ENCODE data around the gene GATD1.

Gene GATD1

DNA sequence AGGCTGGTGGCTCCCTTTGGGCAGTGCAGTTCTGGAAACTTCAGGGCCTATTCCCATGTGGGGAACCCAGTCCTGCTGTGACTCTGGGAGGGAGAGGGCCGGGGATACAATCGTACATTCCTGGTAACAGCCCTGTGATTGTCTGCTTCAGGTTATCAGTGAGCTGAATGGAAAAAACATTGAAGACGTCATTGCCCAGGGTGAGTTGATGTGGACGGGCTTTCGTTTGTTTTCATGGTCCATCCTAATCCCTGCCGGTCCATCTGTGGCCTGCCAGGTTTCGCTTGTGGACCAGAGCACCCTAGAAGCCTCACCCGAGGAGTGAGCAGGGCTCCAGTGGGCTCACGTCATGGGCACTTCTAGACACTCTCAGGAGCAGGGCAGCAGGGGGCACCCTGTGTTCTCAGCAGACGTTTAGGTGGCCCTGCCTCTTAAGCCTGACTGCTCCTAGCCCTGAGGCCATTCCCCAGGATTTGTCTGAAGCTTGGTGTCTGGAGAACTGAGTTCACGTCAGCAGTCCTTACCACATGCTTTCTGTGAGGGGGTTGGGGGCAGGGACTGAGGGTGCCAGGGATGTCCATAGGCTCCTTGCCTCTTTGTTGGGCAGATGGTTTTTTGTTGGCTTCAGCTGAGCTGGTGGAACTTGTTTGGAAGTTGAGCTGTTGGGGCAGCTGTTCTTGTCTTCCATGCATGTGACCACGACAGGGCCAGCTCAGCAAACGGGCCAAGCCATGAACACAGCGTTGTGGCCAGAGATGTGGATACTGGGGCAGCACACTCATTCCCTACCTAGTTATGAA, 34.4 kb upstream of the GATD1 start:
- no peak for DNase-seq (ENCODE audit: insufficient read length, low spot score)
- TF ChIP-seq, protein P1, sequence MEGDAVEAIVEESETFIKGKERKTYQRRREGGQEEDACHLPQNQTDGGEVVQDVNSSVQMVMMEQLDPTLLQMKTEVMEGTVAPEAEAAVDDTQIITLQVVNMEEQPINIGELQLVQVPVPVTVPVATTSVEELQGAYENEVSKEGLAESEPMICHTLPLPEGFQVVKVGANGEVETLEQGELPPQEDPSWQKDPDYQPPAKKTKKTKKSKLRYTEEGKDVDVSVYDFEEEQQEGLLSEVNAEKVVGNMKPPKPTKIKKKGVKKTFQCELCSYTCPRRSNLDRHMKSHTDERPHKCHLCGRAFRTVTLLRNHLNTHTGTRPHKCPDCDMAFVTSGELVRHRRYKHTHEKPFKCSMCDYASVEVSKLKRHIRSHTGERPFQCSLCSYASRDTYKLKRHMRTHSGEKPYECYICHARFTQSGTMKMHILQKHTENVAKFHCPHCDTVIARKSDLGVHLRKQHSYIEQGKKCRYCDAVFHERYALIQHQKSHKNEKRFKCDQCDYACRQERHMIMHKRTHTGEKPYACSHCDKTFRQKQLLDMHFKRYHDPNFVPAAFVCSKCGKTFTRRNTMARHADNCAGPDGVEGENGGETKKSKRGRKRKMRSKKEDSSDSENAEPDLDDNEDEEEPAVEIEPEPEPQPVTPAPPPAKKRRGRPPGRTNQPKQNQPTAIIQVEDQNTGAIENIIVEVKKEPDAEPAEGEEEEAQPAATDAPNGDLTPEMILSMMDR (IDR thresholded peaks at IDR 0.05; ENCODE audit: insufficient read depth, missing control alignments): no peak
- FAIRE-seq: no peak

DNA sequence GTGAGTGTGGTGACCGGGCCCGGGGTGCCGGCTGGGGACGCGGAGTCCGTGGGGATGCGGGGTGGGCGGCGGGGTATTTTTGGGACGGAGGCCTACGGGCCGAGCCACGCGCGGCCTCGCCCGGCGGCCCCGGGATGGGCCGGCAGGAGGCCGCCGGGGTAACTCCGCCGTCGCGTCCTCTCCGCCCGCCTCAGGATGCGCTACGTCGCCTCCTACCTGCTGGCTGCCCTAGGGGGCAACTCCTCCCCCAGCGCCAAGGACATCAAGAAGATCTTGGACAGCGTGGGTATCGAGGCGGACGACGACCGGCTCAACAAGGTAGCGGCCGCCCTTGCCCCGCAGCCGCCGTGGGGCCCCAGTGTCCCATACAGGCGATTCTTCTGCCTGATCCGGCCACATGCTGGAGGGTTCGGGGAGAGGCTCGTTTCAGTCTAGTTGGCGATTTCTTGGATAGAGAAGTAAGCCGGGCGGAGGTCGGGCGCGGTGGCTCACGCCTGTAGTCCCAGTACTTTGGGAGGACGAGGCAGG, 32.8 kb upstream of the GATD1 start:
- DNase-seq (ENCODE audit: insufficient read length, low spot score): no peak
- no peak for FAIRE-seq

DNA sequence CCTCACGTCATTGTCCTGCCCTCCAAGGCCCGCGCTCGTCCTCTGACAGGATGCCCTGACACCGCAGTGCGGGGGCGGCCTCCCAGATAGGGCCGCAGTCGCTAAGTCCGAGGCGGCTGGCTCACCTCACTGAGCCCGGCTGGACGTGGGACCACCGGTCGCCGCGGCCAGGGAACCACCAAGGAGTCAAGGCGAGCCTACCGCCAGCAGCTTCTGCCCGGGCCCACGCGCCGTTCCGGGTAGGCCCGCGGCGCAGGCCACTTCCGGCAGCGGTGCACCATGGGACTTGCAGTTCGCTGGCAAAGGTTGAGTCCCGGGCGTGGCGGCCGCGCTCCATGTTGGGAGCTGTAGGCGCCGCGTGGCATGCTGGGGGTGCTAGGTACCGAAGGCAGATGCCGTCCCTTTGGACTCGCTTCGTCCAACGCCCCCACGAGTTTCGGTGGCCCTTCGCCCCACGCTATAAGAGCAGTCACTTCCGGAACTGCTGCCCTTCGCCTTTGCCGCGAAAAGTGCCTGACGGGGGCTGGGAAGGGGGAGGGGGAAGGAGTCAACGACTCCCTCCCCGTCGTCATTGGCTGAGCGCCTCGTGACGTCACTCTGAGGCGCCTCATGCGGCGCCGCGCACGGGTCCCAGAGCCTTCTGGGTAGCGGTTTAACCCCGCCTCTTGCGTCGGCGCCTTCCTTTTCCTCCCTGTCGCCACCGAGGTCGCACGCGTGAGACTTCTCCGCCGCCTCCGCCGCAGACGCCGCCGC, 32.2 kb upstream of the GATD1 start, which contains the start of gene RPLP2:
Gene RPLP2 (plus strand): TSS at position 681 of the 753 bp plus-strand sequence. CDS start 268 bp downstream, outside the sequence.
- TF ChIP-seq, protein P1 (IDR thresholded peaks at IDR 0.05; ENCODE audit: insufficient read depth, missing control alignments): no peak
- no peak for FAIRE-seq
- peak; percentile 88 for DNase-seq (ENCODE audit: insufficient read length, low spot score)

More for the DNA sequence above, 32.8 kb upstream of the GATD1 start:
- TF ChIP-seq, protein P1 (IDR thresholded peaks at IDR 0.05; ENCODE audit: insufficient read depth, missing control alignments): no peak

DNA sequence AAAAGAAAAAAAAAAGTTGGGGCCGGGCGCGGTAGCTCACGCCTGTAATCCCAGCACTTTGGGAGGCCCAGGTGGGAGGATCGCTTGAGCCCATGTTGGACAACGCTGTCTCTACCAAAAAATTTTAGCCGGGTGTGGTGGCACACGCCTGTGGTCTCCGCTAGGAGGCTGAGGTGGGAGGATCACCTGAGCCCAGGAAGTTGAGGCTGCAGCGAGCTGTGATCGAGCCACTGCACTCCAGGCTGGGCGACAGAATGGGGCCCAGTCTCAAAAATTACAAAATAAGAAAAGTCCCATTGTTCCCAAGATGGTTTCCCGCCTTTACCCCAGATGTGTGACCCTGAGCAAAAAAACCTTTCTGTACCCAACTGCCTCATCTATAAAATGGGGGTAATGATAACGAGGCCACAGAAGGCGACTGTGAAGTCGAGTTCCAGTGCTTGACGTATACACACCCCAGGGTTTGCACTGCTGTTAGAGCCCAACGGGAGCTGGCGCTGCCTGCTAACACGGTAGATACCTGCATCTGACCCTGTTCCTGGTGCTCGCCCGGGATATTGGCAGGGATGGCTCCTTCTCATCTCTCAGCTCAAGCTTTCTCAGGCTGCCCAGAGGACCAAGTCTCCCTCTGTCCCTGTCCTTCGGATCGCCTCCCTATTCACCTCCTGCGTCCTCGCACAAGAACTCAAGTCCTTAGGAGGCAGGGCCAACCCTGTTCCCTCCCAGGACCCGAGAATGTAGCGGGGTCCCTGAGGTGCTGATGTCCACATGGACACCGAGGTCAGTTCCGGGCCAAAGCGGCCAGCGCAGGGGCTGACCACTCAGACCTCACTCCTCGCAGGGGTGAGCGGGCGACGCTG, 31.4 kb upstream of the GATD1 start:
- TF ChIP-seq, protein P1 (IDR thresholded peaks at IDR 0.05; ENCODE audit: insufficient read depth, missing control alignments): no peak
- DNase-seq (ENCODE audit: insufficient read length, low spot score): no peak
- FAIRE-seq: no peak

DNA sequence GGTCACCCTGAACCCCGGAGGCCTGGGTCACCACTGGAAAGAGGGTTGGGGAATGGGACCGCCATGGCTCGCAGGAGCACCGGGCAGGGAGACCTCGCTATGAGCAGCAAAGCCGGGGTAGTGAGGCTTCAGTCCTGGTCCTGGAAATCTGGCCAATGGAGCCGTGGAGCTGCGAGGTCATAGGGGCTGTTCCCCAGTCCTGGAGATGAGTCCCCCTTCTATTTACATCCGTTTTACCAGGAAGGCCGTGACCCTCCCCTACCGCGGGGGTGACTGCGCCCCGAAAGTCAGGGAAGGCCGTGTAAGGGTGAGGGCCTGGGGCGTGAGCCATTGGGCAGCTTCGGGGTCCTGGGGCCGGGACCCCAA, 27.3 kb upstream of the GATD1 start:
- TF ChIP-seq, protein P1 (IDR thresholded peaks at IDR 0.05; ENCODE audit: insufficient read depth, missing control alignments): no peak
- no peak for FAIRE-seq
- no peak for DNase-seq (ENCODE audit: insufficient read length, low spot score)

DNA sequence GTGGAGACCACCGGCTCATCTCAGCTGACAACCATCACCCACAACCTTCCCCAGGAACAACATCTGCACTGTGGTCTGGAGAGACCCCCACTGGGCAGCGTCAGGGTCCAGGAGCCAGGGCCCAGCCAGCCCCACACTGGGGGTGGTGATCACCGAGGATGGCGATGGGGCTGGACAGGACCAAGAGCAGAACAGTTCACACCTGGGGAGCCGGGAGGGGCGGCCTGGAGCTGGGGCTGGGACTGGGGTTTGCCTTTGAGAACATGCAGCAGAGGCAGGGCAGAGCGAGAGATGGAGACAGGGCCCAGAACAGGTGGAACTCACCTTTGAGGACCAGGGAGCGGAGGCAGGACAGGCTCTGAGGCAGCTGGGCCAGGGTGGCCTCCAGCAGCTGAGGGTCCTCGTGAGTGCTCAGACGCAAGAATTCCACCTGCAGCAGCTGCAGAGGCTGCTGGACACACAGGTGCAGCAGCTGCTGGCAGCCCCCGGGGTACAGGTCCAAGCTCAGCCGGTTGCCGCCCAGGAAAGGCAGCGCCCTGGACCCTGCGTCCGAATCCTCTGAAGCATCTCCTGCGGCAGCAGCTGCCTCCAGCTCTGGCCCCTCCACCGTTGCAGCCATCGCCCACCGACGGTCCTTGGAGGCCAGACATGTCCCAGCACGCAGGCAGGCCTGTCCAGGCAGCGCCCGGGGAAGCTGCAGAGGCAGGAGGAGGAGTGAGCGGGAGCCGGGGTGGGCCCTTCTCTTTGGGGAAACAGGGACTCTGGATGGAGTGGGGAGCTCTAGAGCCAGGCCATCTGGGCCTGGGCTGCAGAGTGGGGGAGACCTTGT, 26.7 kb upstream of the GATD1 start:
- DNase-seq (ENCODE audit: insufficient read length, low spot score) (no peak), FAIRE-seq (no peak)
- TF ChIP-seq, protein P1 (IDR thresholded peaks at IDR 0.05; ENCODE audit: insufficient read depth, missing control alignments): no peak
